PFSK-1 (cell line): ENCODE measurements around the gene TPRG1.

ENCODE experiments used
- POLR2AphosphoS5 ChIP-seq: IDR thresholded peaks from 2 replicates; pipeline ENCODE4 v1.6.1; 2012; ENCODE audit warnings: low read depth, mild to moderate bottlenecking, control low read depth, low read length, moderate library complexity
- SIN3A ChIP-seq: IDR thresholded peaks from 2 replicates; pipeline ENCODE4 v1.6.1; 2012; ENCODE audit warnings: mild to moderate bottlenecking, low read length, moderate library complexity, borderline replicate concordance; ENCODE audit not compliant: insufficient read depth
- TAF1 ChIP-seq: IDR thresholded peaks from 2 replicates; pipeline ENCODE4 v1.6.1; 2012; ENCODE audit warnings: low read length, control low read depth, borderline replicate concordance; ENCODE audit not compliant: insufficient read depth
- TF ChIP-seq, protein P1 (sequence below), 2 experiments: IDR thresholded peaks; 2 replicates each; pipeline versions ENCODE4 v1.6.1 to v1.8.0; 2011 to 2012; ENCODE audit warnings: low read depth in 2 of 2, low read length in 2 of 2, control low read depth in 1 of 2, inconsistent platforms in 1 of 2, mild to moderate bottlenecking in 1 of 2, moderate library complexity in 1 of 2; ENCODE audit not compliant: insufficient read depth in 1 of 2

DNA sequence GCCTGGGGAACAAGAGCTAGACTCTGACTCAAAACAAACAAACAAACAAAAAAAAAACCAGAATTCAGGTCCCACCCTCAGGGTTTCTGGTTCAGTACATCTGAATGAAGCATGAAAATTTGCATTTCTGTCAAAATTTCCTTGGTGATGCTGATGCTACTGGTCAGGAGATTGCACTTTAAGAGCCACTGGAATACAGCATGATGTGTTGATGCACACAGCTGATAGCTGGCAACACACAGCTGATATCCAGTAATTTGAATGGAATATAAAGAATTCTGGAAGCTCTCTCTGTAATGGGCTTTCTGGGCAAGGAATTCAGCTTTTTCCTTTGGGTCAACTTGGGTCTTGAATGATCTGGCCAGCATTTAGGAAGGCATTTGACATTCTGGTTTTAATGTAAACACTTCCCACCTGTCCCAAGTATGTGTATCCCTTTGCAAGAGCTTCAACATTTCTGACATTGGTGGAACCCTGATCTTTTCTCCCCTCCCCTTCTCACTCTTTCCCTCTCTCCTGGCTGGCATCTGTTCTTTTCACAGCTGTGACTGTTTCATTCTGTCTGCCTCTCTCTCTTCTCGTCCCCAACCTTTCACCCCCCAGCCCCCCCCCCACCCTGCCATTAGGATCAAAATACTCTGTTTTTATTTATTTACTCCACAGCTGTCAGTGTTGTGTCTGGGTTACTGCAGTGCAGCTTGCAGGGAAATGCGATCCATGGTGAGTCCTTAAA lies 189.5 kb downstream of the TPRG1 start:
- TF ChIP-seq POLR2AphosphoS5 (no peak), SIN3A (no peak), TAF1 (no peak)
- TF ChIP-seq, protein P1, sequence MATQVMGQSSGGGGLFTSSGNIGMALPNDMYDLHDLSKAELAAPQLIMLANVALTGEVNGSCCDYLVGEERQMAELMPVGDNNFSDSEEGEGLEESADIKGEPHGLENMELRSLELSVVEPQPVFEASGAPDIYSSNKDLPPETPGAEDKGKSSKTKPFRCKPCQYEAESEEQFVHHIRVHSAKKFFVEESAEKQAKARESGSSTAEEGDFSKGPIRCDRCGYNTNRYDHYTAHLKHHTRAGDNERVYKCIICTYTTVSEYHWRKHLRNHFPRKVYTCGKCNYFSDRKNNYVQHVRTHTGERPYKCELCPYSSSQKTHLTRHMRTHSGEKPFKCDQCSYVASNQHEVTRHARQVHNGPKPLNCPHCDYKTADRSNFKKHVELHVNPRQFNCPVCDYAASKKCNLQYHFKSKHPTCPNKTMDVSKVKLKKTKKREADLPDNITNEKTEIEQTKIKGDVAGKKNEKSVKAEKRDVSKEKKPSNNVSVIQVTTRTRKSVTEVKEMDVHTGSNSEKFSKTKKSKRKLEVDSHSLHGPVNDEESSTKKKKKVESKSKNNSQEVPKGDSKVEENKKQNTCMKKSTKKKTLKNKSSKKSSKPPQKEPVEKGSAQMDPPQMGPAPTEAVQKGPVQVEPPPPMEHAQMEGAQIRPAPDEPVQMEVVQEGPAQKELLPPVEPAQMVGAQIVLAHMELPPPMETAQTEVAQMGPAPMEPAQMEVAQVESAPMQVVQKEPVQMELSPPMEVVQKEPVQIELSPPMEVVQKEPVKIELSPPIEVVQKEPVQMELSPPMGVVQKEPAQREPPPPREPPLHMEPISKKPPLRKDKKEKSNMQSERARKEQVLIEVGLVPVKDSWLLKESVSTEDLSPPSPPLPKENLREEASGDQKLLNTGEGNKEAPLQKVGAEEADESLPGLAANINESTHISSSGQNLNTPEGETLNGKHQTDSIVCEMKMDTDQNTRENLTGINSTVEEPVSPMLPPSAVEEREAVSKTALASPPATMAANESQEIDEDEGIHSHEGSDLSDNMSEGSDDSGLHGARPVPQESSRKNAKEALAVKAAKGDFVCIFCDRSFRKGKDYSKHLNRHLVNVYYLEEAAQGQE (IDR thresholded peaks at IDR 0.05; ENCODE audit: insufficient read depth in 1 of 2, low read depth in 2 of 2, low read length in 2 of 2), result no peak
